ENCODE data around the gene IL6R. TPM values are rescaled to one million over a fixed set of nuclear protein-coding genes. Genes with fewer than 3 reads are reported as not detected.

Gene IL6R
- total RNA-seq, 4 donors from 2014 or later = 44.7 to 59.4 (median 55.5) TPM

GRCh38 chr1:154467434-154468102 is 62.4 kb downstream of the IL6R start:
- Histone ChIP-seq H3K27me3 (no peaks in the 10 kb centered on the region), H3K36me3 (peaks cover 0 to 31% of the 10 kb centered on the region in 2 donors), H3K4me1 (peaks cover 10 to 80% (median 13%) of the 10 kb centered on the region in 3 donors), H3K9me3 (no peaks in the 10 kb centered on the region), H3K27ac (peak overlapping the region; percentile 31 to 88 (median 78)), H3K4me3 (no peak overlapping the region)
- 74 to 95% methylated on average over 5 to 6 of the region's 11 CpGs for WGBS, 2 donors (ENCODE audit: low coverage in 1 of 2)
- TF ChIP-seq POLR2AphosphoS5 (IDR thresholded peaks at IDR 0.05) (no peak), EP300 (IDR thresholded peaks at IDR 0.05) (no peak), POLR2A (IDR thresholded peaks at IDR 0.05) (no peak)
- TF ChIP-seq, protein P1, sequence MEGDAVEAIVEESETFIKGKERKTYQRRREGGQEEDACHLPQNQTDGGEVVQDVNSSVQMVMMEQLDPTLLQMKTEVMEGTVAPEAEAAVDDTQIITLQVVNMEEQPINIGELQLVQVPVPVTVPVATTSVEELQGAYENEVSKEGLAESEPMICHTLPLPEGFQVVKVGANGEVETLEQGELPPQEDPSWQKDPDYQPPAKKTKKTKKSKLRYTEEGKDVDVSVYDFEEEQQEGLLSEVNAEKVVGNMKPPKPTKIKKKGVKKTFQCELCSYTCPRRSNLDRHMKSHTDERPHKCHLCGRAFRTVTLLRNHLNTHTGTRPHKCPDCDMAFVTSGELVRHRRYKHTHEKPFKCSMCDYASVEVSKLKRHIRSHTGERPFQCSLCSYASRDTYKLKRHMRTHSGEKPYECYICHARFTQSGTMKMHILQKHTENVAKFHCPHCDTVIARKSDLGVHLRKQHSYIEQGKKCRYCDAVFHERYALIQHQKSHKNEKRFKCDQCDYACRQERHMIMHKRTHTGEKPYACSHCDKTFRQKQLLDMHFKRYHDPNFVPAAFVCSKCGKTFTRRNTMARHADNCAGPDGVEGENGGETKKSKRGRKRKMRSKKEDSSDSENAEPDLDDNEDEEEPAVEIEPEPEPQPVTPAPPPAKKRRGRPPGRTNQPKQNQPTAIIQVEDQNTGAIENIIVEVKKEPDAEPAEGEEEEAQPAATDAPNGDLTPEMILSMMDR (IDR thresholded peaks at IDR 0.05) = no peak
- no peak for ATAC-seq

- peak; percentile 21 for ATAC-seq
- peak overlapping the region; percentile 3 to 82 (median 74) for H3K27ac ChIP-seq
- no peaks in the 10 kb centered on the region for H3K9me3 ChIP-seq
- WGBS, 2 donors (ENCODE audit: low coverage in 1 of 2) = 60% methylated on average over 2 of the region's 12 CpGs; no CpG with 5 or more reads in 1 of the 2 donors
- H3K4me1 ChIP-seq = peaks cover 5 to 69% (median 10%) of the 10 kb centered on the region in 3 donors
- no peaks in the 10 kb centered on the region for H3K27me3 ChIP-seq
- no peak overlapping the region for H3K4me3 ChIP-seq
- TF ChIP-seq, protein P1 (IDR thresholded peaks at IDR 0.05) = no peak
- TF ChIP-seq POLR2AphosphoS5 (IDR thresholded peaks at IDR 0.05) (no peak), EP300 (IDR thresholded peaks at IDR 0.05) (no peak)
- H3K36me3 ChIP-seq = peaks cover 0 to 31% of the 10 kb centered on the region in 2 donors
These were observed 63.5 kb downstream of the IL6R start for GRCh38 chr1:154468535-154469250.

- Histone ChIP-seq H3K36me3 (peaks cover 0 to 25% of the 10 kb centered on the region in 2 donors), H3K9me3 (no peaks in the 10 kb centered on the region), H3K27me3 (no peaks in the 10 kb centered on the region), H3K27ac (peak overlapping the region in 3 of 4 donors; percentile 67 to 82 (median 75)), H3K4me3 (no peak overlapping the region), H3K4me1 (peaks cover 5 to 63% (median 8%) of the 10 kb centered on the region in 3 donors)
- 68 to 77% methylated on average over 4 to 5 of the region's 10 CpGs for WGBS, 2 donors (ENCODE audit: low coverage in 1 of 2)
- no peak for ATAC-seq
- TF ChIP-seq POLR2AphosphoS5 (IDR thresholded peaks at IDR 0.05) (no peak), POLR2A (IDR thresholded peaks at IDR 0.05) (no peak), EP300 (IDR thresholded peaks at IDR 0.05) (no peak)
- TF ChIP-seq, protein P1 (IDR thresholded peaks at IDR 0.05) = no peak
These were observed 64.9 kb downstream of the IL6R start for GRCh38 chr1:154469844-154470560.

DNA sequence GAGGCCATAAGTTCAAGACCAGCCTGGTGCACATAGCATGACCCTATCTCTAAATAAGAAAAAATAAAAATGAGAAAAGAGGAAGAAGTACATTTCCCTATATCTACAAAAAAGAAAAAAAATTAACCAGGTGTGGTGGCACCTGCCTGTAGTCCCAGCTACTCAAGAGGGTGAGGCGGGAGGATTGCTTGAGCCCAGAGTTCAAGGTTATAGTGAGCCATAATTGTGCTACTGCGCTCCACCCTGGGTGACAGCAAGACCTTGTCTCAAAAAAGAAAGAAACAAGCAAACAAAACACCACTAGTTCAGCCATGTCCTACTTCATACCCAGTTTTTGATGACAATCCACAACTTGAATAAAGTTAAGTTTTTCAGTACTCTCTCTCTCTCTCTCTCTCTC is 66.2 kb downstream of the IL6R start:
- peaks cover 4 to 51% (median 7%) of the 10 kb centered on the region in 3 donors for H3K4me1 ChIP-seq
- no peak overlapping the region for H3K27ac ChIP-seq
- TF ChIP-seq POLR2AphosphoS5 (IDR thresholded peaks at IDR 0.05) (no peak), POLR2A (IDR thresholded peaks at IDR 0.05) (no peak), EP300 (IDR thresholded peaks at IDR 0.05) (no peak)
- TF ChIP-seq, protein P1 (IDR thresholded peaks at IDR 0.05) = no peak
- H3K9me3 ChIP-seq = no peaks in the 10 kb centered on the region
- no peak for ATAC-seq
- no peaks in the 10 kb centered on the region for H3K27me3 ChIP-seq
- H3K4me3 ChIP-seq = no peak overlapping the region
- peaks cover 0 to 14% of the 10 kb centered on the region in 2 donors for H3K36me3 ChIP-seq
- 88 to 100% methylated on average over 2 of the region's 2 CpGs for WGBS, 2 donors (ENCODE audit: low coverage in 1 of 2)
